KOPT-K1 (cell line): Measurements from ENCODE around the gene COQ8A.
"Not testable (repeated sequence)": the region's sequence is repeated elsewhere in the genome, so short reads cannot be mapped to it uniquely, and the experiment has no call there.

Experiments
- H3K27ac ChIP-seq: fragments of 200-600 bp; sonication (generic); 2 replicates; pipeline ENCODE4 v1.5.1; 2016; ENCODE audit warnings: antibody characterized with exemption, mild to moderate bottlenecking, low read depth, low read length; ENCODE audit not compliant: poor library complexity, severe bottlenecking
- H3K36me3 ChIP-seq: fragments of 200-600 bp; sonication (generic); 2 replicates; pipeline ENCODE4 v1.5.1; 2017; ENCODE audit warnings: antibody characterized with exemption, mild to moderate bottlenecking, low read length, moderate library complexity; ENCODE audit not compliant: insufficient read depth
- H3K9me3 ChIP-seq: fragments of 200-600 bp; sonication (generic); 2 replicates; pipeline ENCODE4 v1.5.1; 2017; ENCODE audit warnings: antibody characterized with exemption, low read length, mild to moderate bottlenecking; ENCODE audit not compliant: insufficient read depth, poor library complexity, severe bottlenecking

The COQ8A gene

GRCh38 chr1:226908913-226909312 lies 31.2 kb upstream of the COQ8A start:
- Histone ChIP-seq H3K36me3 (no peaks in the 10 kb centered on the region), H3K9me3 (no peaks in the 10 kb centered on the region), H3K27ac (no peak overlapping the region)

- H3K36me3 ChIP-seq = no peaks in the 10 kb centered on the region
- H3K9me3 ChIP-seq = no peaks in the 10 kb centered on the region
- no peak overlapping the region for H3K27ac ChIP-seq
These were observed 27.4 kb upstream of the COQ8A start for GRCh38 chr1:226912587-226913176.

- no peaks in the 10 kb centered on the region for H3K36me3 ChIP-seq
- H3K9me3 ChIP-seq = no peaks in the 10 kb centered on the region
- no peak overlapping the region for H3K27ac ChIP-seq
These were observed 24.5 kb upstream of the COQ8A start for GRCh38 chr1:226915672-226915995.

DNA sequence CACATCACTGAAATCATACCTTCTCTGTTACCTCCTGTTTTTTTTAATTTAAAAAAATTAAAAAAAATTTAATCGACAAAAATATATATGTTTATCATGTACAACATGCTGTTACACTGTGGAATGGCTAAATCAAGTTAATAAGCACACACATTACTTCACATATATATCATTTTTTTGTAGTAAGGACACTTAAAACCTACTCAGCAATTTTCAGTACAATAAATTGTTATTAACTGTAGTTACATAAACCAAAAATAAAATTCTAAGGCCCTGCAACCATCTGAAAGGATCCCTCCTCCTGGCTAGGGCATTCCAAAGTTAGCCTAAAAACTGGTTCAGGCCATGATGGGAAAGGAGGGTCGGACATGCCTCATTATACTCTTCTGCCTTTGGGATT lies 23.6 kb upstream of the COQ8A start:
- no peak overlapping the region for H3K27ac ChIP-seq
- H3K36me3 ChIP-seq = no peaks in the 10 kb centered on the region
- H3K9me3 ChIP-seq = no peaks in the 10 kb centered on the region

DNA sequence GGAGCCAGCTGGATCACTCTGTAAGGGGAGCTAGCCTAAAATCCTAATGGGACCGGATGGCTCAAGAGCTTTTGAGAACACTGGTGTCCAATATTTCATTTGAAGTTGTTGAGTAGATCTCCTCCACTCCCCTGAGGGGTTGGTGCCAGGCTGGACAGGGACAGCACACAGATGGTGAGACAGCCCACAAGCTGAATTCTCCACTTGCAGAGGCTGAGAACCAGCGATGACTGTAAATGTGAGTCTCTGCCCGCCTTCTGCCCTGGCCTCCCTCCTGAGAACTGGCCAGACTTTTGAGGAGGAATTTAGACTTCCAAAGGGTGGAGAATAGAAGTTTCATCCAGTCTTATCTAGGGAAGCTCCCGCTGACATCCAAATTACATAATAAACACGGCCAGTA lies 20.5 kb upstream of the COQ8A start:
- no peaks in the 10 kb centered on the region for H3K9me3 ChIP-seq
- no peak overlapping the region for H3K27ac ChIP-seq
- no peaks in the 10 kb centered on the region for H3K36me3 ChIP-seq

DNA sequence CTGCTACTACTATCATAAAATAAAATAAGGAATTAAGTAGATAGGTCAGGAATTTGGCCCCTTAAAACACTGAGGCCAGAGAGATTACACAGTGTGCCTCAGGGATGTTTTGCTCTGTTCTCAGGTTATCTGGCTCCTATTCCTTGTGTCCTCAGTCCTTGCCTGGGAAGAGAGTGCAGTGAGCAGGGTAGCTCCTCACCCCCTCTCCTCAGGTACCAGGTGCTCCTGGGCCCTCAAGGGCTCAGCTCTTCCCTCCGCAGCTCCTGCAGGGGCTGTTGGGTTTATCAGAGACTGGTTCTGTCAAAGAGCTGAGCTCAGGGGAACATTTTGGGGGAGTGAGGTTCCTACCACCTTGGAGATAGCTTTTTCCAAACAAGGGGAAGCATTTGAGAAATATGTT lies 20.1 kb upstream of the COQ8A start:
- Histone ChIP-seq H3K36me3 (no peaks in the 10 kb centered on the region), H3K27ac (no peak overlapping the region), H3K9me3 (no peaks in the 10 kb centered on the region)

- H3K27ac ChIP-seq = no peak overlapping the region
These were observed 19.6 kb upstream of the COQ8A start for GRCh38 chr1:226920446-226920894.

DNA sequence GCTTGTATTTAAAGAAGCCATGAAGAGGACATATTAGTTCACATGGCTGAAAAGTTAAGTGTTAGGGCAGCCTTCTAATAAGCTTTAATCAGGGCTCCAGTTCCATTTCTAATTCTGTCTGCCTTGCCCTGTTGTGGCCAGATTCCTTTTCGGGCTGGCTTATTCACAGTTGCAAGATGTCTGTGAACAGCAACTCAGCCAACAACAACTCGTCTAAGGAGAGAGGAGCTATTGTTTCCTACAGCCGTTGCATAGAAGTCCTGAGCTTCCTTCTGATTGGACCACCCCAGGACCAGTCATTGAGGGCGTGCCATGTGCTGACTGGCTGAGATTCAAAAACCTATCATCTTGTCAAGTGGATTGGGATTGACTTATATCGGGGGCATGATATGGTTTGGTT lies 18.6 kb upstream of the COQ8A start:
- no peak overlapping the region for H3K27ac ChIP-seq
- no peaks in the 10 kb centered on the region for H3K36me3 ChIP-seq
- no peaks in the 10 kb centered on the region for H3K9me3 ChIP-seq

More at GRCh38 chr1:226920446-226920894, 19.6 kb upstream of the COQ8A start:
- no peaks in the 10 kb centered on the region for H3K9me3 ChIP-seq
- H3K36me3 ChIP-seq = no peaks in the 10 kb centered on the region

DNA sequence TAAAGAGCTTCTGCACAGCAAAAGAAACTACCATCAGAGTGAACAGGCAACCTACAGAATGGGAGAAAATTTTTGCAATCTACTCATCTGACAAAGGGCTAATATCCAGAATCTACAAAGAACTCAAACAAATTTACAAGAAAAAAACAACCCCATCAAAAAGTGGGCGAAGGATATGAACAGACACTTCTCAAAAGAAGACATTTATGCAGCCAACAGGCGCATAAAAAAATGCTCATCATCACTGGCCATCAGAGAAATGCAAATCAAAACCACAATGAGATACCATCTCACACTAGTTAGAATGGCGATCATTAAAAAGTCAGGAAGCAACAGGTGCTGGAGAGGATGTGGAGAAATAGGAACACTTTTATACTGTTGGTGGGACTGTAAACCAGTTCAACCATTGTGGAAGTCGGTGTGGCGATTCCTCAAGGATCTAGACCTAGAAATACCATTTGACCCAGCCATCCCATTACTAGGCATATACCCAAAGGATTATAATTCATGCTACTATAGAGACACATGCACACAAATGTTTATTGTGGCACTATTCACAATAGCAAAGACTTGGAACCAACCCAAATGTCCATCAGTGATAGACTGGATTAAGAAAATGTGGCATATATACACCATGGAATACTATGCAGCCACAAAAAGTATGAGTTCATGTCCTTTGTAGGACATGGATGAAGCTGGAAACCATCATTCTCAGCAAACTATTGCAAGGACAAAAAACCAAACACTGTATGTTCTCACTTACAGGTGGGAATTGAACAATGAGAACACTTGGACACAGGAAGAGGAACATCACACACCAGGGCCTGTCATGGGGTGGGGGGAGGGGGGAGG lies 10.6 kb upstream of the COQ8A start:
- H3K36me3 ChIP-seq = not testable (repeated sequence)
- peaks cover 13% of the 10 kb centered on the region for H3K9me3 ChIP-seq

DNA sequence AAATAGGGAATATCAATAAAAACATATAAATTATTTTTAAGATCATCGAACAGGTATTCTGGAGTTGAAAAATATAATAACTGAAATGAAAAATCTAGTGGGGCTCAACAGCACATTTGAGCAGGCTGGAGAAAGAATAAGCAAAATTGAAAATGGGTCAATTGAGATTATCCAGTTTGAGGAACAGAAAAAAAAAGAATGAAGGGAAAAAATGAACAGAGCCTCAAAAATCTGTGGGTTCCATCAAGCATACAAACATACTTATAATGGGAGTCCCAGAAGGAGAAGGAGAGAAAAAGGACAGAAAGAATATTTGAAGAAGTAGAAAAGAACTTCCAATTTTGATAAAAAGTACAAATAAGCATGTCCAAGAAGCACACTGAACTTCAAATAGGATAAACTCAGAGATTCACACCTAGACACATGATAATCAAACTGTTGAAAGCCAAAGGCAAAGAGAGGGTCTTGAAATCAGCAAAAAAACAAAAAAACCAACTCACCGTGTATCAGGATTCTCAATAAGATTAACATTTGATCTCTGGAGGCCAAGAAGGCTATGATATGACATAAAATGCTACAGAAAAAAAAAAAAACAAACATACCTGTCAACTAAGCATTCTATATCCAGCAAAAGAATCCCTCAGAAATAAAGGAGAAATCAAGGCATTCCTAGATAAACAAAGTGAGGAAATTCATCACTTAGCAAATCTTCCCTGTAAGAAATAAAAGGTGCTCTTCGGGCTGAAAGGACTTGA lies 5.4 kb upstream of the COQ8A start:
- Histone ChIP-seq H3K36me3 (no peaks in the 10 kb centered on the region), H3K27ac (no peak overlapping the region), H3K9me3 (peaks cover 27% of the 10 kb centered on the region)

More for the DNA sequence above, 10.6 kb upstream of the COQ8A start:
- H3K27ac ChIP-seq = not testable (repeated sequence)

DNA sequence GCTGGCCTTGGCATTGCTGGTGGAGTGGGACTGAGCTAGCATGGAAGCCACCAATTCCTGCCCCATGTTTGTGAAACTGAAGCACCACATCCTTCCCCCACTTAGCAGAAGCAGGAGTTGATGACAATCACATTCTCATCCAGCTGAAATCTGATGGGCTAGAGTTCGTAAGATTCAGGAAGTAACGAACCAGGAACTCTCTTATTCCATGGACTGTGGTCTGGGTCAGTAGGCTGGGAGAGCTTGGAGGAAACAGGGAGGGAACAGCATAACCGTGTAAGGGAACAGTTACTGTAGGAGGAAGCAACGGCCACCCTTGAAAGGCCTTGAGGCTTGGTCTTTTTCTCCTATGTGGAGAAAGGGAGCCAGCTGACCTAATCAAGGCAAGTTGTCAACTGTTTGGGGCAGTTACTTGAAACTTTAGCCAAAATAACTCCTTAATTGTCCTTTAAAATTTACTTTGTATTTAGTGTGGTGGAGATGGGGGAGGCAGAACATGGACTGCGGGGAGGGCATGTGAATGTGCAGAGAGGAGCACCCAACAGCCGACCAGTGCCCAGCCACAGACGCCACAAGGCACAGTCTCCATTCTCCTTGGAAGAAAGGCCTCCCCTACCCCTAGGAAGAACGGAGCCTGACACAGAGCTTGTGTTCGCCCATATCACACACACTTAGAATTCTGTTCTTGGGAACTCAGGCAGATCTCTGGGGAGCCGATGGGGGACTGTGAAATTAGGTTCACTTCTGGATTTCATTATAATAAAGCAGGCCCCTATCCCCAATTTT lies 2.0 kb upstream of the COQ8A start:
- H3K9me3 ChIP-seq = peaks cover 27% of the 10 kb centered on the region
- no peaks in the 10 kb centered on the region for H3K36me3 ChIP-seq
- H3K27ac ChIP-seq = peak overlapping the region; percentile 92

DNA sequence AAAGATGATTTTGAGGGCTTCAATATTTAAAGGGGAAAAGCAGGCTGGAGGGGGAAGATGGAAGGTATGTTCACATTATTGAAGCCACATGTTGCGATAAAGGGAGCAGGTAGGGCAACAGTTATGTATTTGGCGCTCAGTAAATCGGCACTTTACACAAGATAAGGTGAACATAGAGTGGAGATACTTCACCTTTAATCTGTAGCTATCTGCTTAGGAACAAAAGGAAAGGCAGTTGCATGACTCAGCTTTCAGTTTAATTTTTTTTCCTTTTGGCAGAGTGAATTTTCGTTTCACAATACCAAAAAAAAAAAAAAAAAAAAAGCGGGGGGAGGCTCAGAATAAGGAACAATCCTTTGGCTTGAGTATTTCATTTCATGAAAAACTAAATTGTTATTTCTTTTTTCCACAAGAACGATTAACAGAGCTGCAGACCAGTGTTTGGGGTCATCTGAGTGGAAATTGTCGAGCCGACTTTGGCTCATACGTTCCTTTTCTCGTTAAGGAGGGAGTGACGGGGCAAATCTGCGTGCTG lies 1.1 kb upstream of the COQ8A start:
- Histone ChIP-seq H3K36me3 (no peaks in the 10 kb centered on the region), H3K27ac (peak overlapping the region; percentile 92)

GRCh38 chr1:226939438-226940028 lies 561 bp upstream of the COQ8A start:
- Histone ChIP-seq H3K9me3 (peaks cover 14% of the 10 kb centered on the region), H3K27ac (peak overlapping the region; percentile 92), H3K36me3 (no peaks in the 10 kb centered on the region)

More for the DNA sequence above, 1.1 kb upstream of the COQ8A start:
- H3K9me3 ChIP-seq = peaks cover 19% of the 10 kb centered on the region

GRCh38 chr1:226940806-226941067 lies 643 bp downstream of the COQ8A start:
- Histone ChIP-seq H3K27ac (peak overlapping the region; percentile 33), H3K9me3 (peaks cover 2% of the 10 kb centered on the region), H3K36me3 (no peaks in the 10 kb centered on the region)
